GM18526 (cell line): ENCODE results near the gene CRIM1.

ENCODE experiments used
- POLR2A ChIP-seq: IDR thresholded peaks from 3 replicates; pipeline ENCODE4 v1.6.1; 2011; ENCODE audit not compliant: insufficient read length; ENCODE audit errors: extremely low read depth

CRIM1 gene

GRCh38 chr2:36380624-36381481, 25.3 kb downstream of the CRIM1 start:
- TF ChIP-seq POLR2A: no peak

GRCh38 chr2:36381993-36382392, 26.4 kb downstream of the CRIM1 start:
- TF ChIP-seq POLR2A: no peak

GRCh38 chr2:36382472-36382871, 26.9 kb downstream of the CRIM1 start:
- TF ChIP-seq POLR2A: no peak

GRCh38 chr2:36383726-36384125, 28.1 kb downstream of the CRIM1 start:
- no peak for TF ChIP-seq POLR2A

- TF ChIP-seq POLR2A: no peak
Measured at GRCh38 chr2:36384454-36384853, 28.9 kb downstream of the CRIM1 start.

- no peak for TF ChIP-seq POLR2A
Measured at GRCh38 chr2:36385603-36386002, 30.0 kb downstream of the CRIM1 start.

GRCh38 chr2:36387258-36387916, 31.8 kb downstream of the CRIM1 start:
- TF ChIP-seq POLR2A: no peak

GRCh38 chr2:36388472-36388871, 32.9 kb downstream of the CRIM1 start:
- TF ChIP-seq POLR2A: no peak

- TF ChIP-seq POLR2A: no peak
Measured at GRCh38 chr2:36389091-36389564, 33.5 kb downstream of the CRIM1 start.

- TF ChIP-seq POLR2A: no peak
Measured at GRCh38 chr2:36389577-36389976, 34.0 kb downstream of the CRIM1 start.

- TF ChIP-seq POLR2A: no peak
Measured at GRCh38 chr2:36392571-36393255, 37.1 kb downstream of the CRIM1 start.

- TF ChIP-seq POLR2A: no peak
Measured at GRCh38 chr2:36393738-36394256, 38.2 kb downstream of the CRIM1 start.

GRCh38 chr2:36394804-36395203, 39.2 kb downstream of the CRIM1 start:
- TF ChIP-seq POLR2A: no peak

- TF ChIP-seq POLR2A: no peak
Measured at GRCh38 chr2:36395866-36396265, 40.3 kb downstream of the CRIM1 start.

- TF ChIP-seq POLR2A: no peak
Measured at GRCh38 chr2:36396878-36397539, 41.4 kb downstream of the CRIM1 start.

GRCh38 chr2:36397728-36398413, 42.3 kb downstream of the CRIM1 start:
- no peak for TF ChIP-seq POLR2A
